B cell (primary cell): ENCODE results near the gene FTO.

Experiments used
- EZH2 ChIP-seq: IDR thresholded peaks from 2 replicates; pipeline ENCODE4 v1.6.1; 2012; ENCODE audit warnings: borderline replicate concordance, low read depth, mild to moderate bottlenecking, moderate library complexity, low read length; ENCODE audit not compliant: insufficient read depth, poor library complexity, severe bottlenecking
- TF ChIP-seq, protein P1 (sequence below): fragments of 200-600 bp; IDR thresholded peaks from one replicate; pipeline ENCODE4 v1.8.0; 2022; ENCODE audit warnings: antibody characterized with exemption, mild to moderate bottlenecking

DNA sequence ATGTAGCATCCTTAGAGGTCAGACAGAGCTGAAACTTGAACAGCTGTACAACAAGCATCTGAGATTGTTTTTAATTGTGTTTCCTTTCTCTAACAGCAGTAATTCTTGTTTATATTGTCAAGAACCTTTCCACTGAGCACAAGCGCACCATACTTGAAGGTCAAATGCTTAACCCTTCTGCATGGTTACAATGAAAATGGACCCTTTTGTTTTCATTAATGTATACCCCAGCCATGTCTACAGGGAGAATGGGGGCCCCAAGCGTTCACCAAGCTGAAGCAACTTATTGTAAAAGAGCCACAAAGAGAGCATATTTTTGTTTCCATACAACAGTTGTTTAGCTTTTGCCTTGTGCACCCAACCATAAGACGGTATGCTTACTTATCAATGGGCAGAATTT, 210.8 kb downstream of the FTO start:
- TF ChIP-seq, protein P1, sequence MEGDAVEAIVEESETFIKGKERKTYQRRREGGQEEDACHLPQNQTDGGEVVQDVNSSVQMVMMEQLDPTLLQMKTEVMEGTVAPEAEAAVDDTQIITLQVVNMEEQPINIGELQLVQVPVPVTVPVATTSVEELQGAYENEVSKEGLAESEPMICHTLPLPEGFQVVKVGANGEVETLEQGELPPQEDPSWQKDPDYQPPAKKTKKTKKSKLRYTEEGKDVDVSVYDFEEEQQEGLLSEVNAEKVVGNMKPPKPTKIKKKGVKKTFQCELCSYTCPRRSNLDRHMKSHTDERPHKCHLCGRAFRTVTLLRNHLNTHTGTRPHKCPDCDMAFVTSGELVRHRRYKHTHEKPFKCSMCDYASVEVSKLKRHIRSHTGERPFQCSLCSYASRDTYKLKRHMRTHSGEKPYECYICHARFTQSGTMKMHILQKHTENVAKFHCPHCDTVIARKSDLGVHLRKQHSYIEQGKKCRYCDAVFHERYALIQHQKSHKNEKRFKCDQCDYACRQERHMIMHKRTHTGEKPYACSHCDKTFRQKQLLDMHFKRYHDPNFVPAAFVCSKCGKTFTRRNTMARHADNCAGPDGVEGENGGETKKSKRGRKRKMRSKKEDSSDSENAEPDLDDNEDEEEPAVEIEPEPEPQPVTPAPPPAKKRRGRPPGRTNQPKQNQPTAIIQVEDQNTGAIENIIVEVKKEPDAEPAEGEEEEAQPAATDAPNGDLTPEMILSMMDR = no peak
- no peak for TF ChIP-seq EZH2
